ENCODE measurements around the gene SNTA1. TPM values are rescaled to one million over a fixed set of nuclear protein-coding genes. Genes with fewer than 3 reads are reported as not detected.

Gene SNTA1
- polyA plus RNA-seq, 1 of the 3 experiments (the other 2 are of a cell fraction), result 11.2 TPM

DNA sequence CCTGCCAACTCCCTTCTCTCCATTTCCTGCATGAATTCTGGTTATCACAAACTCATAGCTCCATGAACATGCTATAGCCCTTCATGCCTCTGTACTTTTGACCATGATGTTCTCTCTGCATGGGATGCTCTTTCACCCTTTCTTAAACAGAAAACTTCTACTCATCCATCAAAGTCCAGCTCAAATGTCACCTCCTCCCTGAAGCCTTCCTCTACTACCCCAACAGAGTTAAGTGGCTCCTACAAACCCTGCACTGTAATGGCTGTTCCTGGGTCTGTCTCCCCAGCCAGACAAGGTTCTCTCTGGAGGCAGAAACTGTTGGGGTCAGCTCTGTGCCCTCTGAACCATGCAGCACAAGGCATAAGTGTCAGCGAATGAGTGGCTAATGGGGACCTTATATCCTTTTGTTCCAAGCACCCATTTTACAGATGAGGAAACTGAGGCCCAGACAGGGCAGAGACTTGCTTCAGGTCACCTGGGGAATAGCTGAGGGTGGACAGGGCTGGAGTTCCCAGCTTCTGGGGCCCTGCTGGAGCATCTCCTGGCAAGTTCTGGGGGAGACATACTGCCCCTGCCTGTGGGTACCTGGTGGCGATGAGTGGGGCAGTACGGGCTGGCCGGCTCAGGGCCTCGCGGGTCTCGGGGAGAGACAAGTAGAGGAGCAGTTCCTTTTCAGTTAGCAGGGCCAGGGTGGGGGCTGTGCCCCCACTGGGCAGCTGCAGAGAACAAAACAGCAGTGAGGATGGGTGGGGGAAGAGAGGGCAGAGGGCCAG lies 31.7 kb downstream of the SNTA1 start:
- CTCF ChIA-PET, result interaction anchor here (1.1 to 2.4 kb wide), 3 partner anchors 12 to 256 kb away, joined by 3 to 7 read pairs (median 3); no protein-coding TSS in a partner anchor
- H2AFZ ChIP-seq (ENCODE audit: low read depth), result no peak overlapping the region
- no peak for DNase-seq
- no peaks in the 10 kb centered on the region for H3K27me3 ChIP-seq (ENCODE audit: insufficient read depth)
- 90% methylated on average over 7 of the region's 7 CpGs for WGBS (ENCODE audit: low lambda C conversion rate)
- H3F3A ChIP-seq (replicated peaks; ENCODE audit: insufficient read depth), result no peaks in the 10 kb centered on the region
- no peaks in the 10 kb centered on the region for H4K20me1 ChIP-seq (ENCODE audit: insufficient read depth)
- H3K79me2 ChIP-seq (ENCODE audit: insufficient read depth), result no peaks in the 10 kb centered on the region
- H3K4me3 ChIP-seq (ENCODE audit: low read depth in 2 of 2, low read length in 1 of 2), result no peak overlapping the region
- H3K4me2 ChIP-seq, result no peak overlapping the region
- peaks cover 0 to 3% of the 10 kb centered on the region in 2 experiments; a peak in 1 of 4 replicates for H3K4me1 ChIP-seq (ENCODE audit: control insufficient read depth in 1 of 2, insufficient read depth in 2 of 2, low read depth in 1 of 2, low read length in 1 of 2)
- POLR2A ChIA-PET, result no interaction called here
- H3K27ac ChIP-seq (ENCODE audit: low read depth in 2 of 2, low read length in 1 of 2), result no peak overlapping the region
- no peaks in the 10 kb centered on the region for H3K9me3 ChIP-seq
- H3K9me2 ChIP-seq, result no peaks in the 10 kb centered on the region
- no peak overlapping the region for H3K9ac ChIP-seq
- H3K36me3 ChIP-seq (replicated peaks in 1 of 2; ENCODE audit: control insufficient read depth in 1 of 2, insufficient read depth in 2 of 2, low read length in 1 of 2), result peaks cover 4 to 5% of the 10 kb centered on the region in 2 experiments
- TF ChIP-seq MXI1 (IDR thresholded peaks at IDR 0.05; ENCODE audit: low read depth, low read length) (no peak), ELF1 (IDR thresholded peaks at IDR 0.05) (no peak), RAD21 (IDR thresholded peaks at IDR 0.05; ENCODE audit: low read length) (no peak), SIN3A (IDR thresholded peaks at IDR 0.05; ENCODE audit: borderline replicate concordance, low read depth, low read length) (no peak), EP300 (IDR thresholded peaks at IDR 0.05; ENCODE audit: borderline replicate concordance in 1 of 2, low read depth in 1 of 2, low read length in 1 of 2) (no peak), FOXM1 (IDR thresholded peaks at IDR 0.05; ENCODE audit: low read depth) (no peak), JUND (IDR thresholded peaks at IDR 0.05) (no peak), TEAD4 (IDR thresholded peaks at IDR 0.05; ENCODE audit: borderline replicate concordance, insufficient read depth) (no peak), RCOR1 (IDR thresholded peaks at IDR 0.05; ENCODE audit: low read length) (no peak), FOSL2 (IDR thresholded peaks at IDR 0.05; ENCODE audit: borderline replicate concordance, low read depth) (no peak), SMC3 (IDR thresholded peaks at IDR 0.05; ENCODE audit: low read depth, low read length) (no peak), EZH2phosphoT487 (IDR thresholded peaks at IDR 0.05; ENCODE audit: borderline replicate concordance, low read depth) (no peak), GATA2 (CRISPR knock-in tag; IDR thresholded peaks at IDR 0.05) (no peak), GABPA (IDR thresholded peaks at IDR 0.05; ENCODE audit: low read depth) (no peak)
- TF ChIP-seq, protein P1, sequence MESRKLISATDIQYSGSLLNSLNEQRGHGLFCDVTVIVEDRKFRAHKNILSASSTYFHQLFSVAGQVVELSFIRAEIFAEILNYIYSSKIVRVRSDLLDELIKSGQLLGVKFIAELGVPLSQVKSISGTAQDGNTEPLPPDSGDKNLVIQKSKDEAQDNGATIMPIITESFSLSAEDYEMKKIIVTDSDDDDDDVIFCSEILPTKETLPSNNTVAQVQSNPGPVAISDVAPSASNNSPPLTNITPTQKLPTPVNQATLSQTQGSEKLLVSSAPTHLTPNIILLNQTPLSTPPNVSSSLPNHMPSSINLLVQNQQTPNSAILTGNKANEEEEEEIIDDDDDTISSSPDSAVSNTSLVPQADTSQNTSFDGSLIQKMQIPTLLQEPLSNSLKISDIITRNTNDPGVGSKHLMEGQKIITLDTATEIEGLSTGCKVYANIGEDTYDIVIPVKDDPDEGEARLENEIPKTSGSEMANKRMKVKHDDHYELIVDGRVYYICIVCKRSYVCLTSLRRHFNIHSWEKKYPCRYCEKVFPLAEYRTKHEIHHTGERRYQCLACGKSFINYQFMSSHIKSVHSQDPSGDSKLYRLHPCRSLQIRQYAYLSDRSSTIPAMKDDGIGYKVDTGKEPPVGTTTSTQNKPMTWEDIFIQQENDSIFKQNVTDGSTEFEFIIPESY (IDR thresholded peaks at IDR 0.05; ENCODE audit: borderline replicate concordance, low read depth), result no peak
- TF ChIP-seq, protein P2, sequence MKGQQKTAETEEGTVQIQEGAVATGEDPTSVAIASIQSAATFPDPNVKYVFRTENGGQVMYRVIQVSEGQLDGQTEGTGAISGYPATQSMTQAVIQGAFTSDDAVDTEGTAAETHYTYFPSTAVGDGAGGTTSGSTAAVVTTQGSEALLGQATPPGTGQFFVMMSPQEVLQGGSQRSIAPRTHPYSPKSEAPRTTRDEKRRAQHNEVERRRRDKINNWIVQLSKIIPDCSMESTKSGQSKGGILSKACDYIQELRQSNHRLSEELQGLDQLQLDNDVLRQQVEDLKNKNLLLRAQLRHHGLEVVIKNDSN (IDR thresholded peaks at IDR 0.05; ENCODE audit: borderline replicate concordance, low read depth), result no peak
- TF ChIP-seq, protein P3, sequence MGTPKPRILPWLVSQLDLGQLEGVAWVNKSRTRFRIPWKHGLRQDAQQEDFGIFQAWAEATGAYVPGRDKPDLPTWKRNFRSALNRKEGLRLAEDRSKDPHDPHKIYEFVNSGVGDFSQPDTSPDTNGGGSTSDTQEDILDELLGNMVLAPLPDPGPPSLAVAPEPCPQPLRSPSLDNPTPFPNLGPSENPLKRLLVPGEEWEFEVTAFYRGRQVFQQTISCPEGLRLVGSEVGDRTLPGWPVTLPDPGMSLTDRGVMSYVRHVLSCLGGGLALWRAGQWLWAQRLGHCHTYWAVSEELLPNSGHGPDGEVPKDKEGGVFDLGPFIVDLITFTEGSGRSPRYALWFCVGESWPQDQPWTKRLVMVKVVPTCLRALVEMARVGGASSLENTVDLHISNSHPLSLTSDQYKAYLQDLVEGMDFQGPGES (IDR thresholded peaks at IDR 0.05; ENCODE audit: low read depth, low read length), result no peak
- TF ChIP-seq, protein P4, sequence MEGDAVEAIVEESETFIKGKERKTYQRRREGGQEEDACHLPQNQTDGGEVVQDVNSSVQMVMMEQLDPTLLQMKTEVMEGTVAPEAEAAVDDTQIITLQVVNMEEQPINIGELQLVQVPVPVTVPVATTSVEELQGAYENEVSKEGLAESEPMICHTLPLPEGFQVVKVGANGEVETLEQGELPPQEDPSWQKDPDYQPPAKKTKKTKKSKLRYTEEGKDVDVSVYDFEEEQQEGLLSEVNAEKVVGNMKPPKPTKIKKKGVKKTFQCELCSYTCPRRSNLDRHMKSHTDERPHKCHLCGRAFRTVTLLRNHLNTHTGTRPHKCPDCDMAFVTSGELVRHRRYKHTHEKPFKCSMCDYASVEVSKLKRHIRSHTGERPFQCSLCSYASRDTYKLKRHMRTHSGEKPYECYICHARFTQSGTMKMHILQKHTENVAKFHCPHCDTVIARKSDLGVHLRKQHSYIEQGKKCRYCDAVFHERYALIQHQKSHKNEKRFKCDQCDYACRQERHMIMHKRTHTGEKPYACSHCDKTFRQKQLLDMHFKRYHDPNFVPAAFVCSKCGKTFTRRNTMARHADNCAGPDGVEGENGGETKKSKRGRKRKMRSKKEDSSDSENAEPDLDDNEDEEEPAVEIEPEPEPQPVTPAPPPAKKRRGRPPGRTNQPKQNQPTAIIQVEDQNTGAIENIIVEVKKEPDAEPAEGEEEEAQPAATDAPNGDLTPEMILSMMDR (IDR thresholded peaks at IDR 0.05), result no peak
- TF ChIP-seq, protein P5, sequence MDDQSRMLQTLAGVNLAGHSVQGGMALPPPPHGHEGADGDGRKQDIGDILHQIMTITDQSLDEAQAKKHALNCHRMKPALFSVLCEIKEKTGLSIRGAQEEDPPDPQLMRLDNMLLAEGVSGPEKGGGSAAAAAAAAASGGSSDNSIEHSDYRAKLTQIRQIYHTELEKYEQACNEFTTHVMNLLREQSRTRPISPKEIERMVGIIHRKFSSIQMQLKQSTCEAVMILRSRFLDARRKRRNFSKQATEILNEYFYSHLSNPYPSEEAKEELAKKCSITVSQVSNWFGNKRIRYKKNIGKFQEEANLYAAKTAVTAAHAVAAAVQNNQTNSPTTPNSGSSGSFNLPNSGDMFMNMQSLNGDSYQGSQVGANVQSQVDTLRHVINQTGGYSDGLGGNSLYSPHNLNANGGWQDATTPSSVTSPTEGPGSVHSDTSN (IDR thresholded peaks at IDR 0.05), result no peak

Data from SK-N-SH (cell line).